ENCODE results near the gene AP1M1.
A peak's percentile ranks its signal among the peaks of the same experiment; 100 is the strongest.
"Not testable (repeated sequence)": the region's sequence is repeated elsewhere in the genome, so short reads cannot be mapped to it uniquely, and the experiment has no call there.

The AP1M1 gene

GRCh38 chr19:16166417-16166816 is 31.3 kb upstream of the AP1M1 start:
- no peak overlapping the region for H3K27ac Mint-ChIP-seq (ENCODE audit: low read depth)
- H3K36me3 Mint-ChIP-seq (ENCODE audit: insufficient read depth): no peaks in the 10 kb centered on the region
- DNase-seq (ENCODE audit: low spot score in 2 of 2): no peak
- no peaks in the 10 kb centered on the region for H3K27me3 Mint-ChIP-seq
- no peak for ATAC-seq (replicated peaks; ENCODE audit: extremely low read depth, poor library complexity, severe bottlenecking)
- peaks cover 13% of the 10 kb centered on the region for H3K4me1 Mint-ChIP-seq
- no peak overlapping the region for H3K4me3 Mint-ChIP-seq
- no peaks in the 10 kb centered on the region for H3K9me3 Mint-ChIP-seq

DNA sequence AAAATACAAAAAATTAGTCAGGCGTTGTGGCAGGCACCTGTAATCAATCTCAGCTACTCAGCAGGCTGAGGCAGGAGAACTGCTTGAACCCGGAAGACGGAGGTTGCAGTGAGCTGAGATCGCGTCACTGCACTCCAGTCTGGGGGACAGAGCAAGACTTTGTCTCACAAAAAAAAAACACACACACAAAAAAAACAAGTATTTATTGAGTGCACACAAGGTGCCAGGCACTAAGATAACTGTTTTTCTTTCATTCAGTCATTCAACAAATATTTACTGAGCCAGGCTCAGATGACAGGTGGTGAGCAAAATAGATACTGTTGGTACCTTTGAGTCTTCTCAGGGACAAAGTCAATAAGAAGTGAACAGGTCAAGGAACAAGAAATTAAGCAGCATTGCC is 30.7 kb upstream of the AP1M1 start:
- H3K9me3 Mint-ChIP-seq: no peaks in the 10 kb centered on the region
- peaks cover 13% of the 10 kb centered on the region for H3K4me1 Mint-ChIP-seq
- no peak overlapping the region for H3K27ac Mint-ChIP-seq (ENCODE audit: low read depth)
- H3K27me3 Mint-ChIP-seq: no peaks in the 10 kb centered on the region
- H3K4me3 Mint-ChIP-seq: no peak overlapping the region
- H3K36me3 Mint-ChIP-seq (ENCODE audit: insufficient read depth): no peaks in the 10 kb centered on the region
- ATAC-seq (replicated peaks; ENCODE audit: extremely low read depth, poor library complexity, severe bottlenecking) (no peak), DNase-seq (ENCODE audit: low spot score in 2 of 2) (no peak)

DNA sequence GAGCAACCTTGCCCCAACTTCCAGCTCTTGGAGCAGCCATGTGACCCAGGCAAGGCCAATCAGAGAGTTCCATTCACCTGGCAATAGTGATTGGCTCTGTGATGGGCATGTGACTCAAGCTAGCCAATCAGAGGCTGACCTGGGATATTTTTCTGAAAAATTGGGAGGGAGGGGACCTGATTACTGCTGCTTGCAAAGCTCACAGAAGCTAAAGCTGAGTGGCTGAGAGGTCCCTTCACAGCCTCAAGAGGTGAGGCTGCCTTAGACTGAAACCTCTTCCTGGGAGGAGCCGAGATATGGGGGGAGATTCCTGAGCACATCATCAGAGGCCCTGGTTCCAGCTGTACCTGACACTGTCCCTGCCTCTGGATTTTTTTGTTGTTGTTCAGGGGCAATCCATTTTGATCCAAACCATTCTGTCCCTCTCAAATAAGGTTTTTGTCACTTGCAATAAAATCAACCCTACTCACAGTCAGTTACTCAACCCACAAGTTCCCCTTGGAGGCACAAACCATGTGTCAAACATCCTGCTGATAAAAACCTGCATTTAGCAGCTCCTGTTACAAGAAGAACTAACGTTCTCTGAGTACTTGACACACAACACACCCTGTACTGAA is 29.1 kb upstream of the AP1M1 start:
- Mint-ChIP-seq H3K9me3 (no peaks in the 10 kb centered on the region), H3K27ac (ENCODE audit: low read depth) (no peak overlapping the region), H3K4me3 (no peak overlapping the region), H3K27me3 (no peaks in the 10 kb centered on the region), H3K4me1 (peaks cover 20% of the 10 kb centered on the region), H3K36me3 (ENCODE audit: insufficient read depth) (no peaks in the 10 kb centered on the region)
- ATAC-seq (replicated peaks; ENCODE audit: extremely low read depth, poor library complexity, severe bottlenecking): peak; percentile 62
- DNase-seq (ENCODE audit: low spot score in 2 of 2): no peak

DNA sequence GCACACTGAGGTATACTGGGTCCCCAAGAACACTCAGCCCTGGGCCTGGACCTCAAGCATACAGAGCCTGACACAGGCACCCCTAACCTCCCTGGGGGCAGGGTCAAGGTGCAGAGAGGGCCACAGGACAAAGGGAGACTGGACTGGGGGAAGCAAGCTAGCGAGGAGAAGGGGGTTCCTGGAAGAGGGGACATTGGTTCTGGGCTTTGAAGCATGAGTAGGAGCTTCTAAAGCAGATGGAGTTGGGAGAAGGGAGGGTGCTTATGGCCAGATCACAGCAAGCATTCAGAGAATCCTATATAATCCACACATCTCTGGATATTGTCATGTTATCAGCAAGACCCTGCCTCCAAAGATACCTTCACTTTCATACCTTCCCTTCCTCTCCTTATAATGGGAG is 27.6 kb upstream of the AP1M1 start:
- no peaks in the 10 kb centered on the region for H3K36me3 Mint-ChIP-seq (ENCODE audit: insufficient read depth)
- H3K9me3 Mint-ChIP-seq: no peaks in the 10 kb centered on the region
- DNase-seq (ENCODE audit: low spot score in 2 of 2) (no peak), ATAC-seq (replicated peaks; ENCODE audit: extremely low read depth, poor library complexity, severe bottlenecking) (no peak)
- H3K4me1 Mint-ChIP-seq: peaks cover 22% of the 10 kb centered on the region
- H3K4me3 Mint-ChIP-seq: no peak overlapping the region
- no peaks in the 10 kb centered on the region for H3K27me3 Mint-ChIP-seq
- no peak overlapping the region for H3K27ac Mint-ChIP-seq (ENCODE audit: low read depth)

DNA sequence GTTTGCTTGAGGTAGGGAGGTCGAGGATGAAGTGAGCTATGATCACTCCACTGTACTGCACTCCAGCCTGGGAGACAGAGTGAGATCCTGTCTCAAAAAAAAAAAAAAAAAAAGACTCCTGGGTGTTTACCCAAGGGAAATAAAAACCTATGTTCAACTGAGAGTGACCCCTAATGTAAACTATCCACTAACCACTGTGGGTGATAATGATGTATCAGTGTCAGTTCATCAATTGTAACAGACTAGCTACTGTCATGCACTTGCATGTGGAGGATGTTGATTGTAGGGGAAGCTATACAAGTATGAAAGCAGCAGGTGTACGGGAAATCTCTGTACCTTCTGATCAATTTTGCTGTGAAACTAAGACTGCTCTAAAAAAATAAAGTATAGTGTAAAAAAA is 21.8 kb upstream of the AP1M1 start:
- peaks cover 3% of the 10 kb centered on the region for H3K36me3 Mint-ChIP-seq (ENCODE audit: insufficient read depth)
- DNase-seq (ENCODE audit: low spot score in 2 of 2) (no peak), ATAC-seq (replicated peaks; ENCODE audit: extremely low read depth, poor library complexity, severe bottlenecking) (no peak)
- no peak overlapping the region for H3K4me3 Mint-ChIP-seq
- H3K27me3 Mint-ChIP-seq: peaks cover 9% of the 10 kb centered on the region
- no peaks in the 10 kb centered on the region for H3K9me3 Mint-ChIP-seq
- no peak overlapping the region for H3K27ac Mint-ChIP-seq (ENCODE audit: low read depth)
- peaks cover 9% of the 10 kb centered on the region for H3K4me1 Mint-ChIP-seq

DNA sequence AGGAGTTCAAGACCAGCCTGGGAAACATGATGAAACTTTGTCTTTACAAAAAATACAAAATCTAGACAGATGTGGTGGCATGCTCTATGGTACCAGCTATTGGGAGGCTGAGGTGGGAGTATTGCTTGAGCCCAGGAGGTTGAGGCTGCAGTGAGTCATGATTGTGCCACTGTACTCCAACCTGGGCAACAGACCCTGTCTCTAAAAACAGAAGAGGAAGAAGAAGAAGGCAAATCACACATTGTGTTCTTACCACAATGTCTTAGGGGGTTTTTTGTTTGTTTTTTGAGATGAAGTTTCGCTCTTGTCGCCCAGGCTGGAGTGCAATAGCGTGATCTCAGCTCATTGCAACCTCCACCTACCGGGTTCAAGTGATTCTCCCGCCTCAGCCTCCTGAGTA is 18.8 kb upstream of the AP1M1 start:
- not testable (repeated sequence) for ATAC-seq (replicated peaks; ENCODE audit: extremely low read depth, poor library complexity, severe bottlenecking); H3K27ac Mint-ChIP-seq (ENCODE audit: low read depth); H3K4me1 Mint-ChIP-seq; DNase-seq (ENCODE audit: low spot score in 2 of 2); H3K9me3 Mint-ChIP-seq; H3K27me3 Mint-ChIP-seq; H3K4me3 Mint-ChIP-seq; H3K36me3 Mint-ChIP-seq (ENCODE audit: insufficient read depth)

DNA sequence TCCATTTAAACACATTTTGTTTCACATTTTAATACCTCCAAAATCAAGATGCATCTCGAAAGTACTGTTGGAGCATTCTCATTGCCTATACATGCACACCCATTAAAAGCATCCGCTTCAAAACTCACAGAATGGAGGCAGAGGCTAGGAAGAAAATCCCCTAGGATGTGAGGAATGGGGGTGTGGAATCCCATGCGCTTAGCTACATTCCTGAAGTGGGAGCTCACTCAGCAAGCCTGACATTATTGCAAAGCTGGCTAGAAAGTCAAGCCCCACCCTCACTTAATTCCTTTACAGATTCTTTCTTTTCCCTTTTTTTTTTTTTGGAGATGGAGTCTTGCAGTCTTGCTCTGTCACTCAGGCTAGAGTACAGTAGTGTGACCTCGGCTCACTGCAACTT is 17.1 kb upstream of the AP1M1 start:
- H3K4me3 Mint-ChIP-seq: no peak overlapping the region
- H3K4me1 Mint-ChIP-seq: peaks cover 5% of the 10 kb centered on the region
- peaks cover 9% of the 10 kb centered on the region for H3K27me3 Mint-ChIP-seq
- ATAC-seq (replicated peaks; ENCODE audit: extremely low read depth, poor library complexity, severe bottlenecking) (no peak), DNase-seq (ENCODE audit: low spot score in 2 of 2) (no peak)
- H3K36me3 Mint-ChIP-seq (ENCODE audit: insufficient read depth): peaks cover 13% of the 10 kb centered on the region
- H3K27ac Mint-ChIP-seq (ENCODE audit: low read depth): no peak overlapping the region
- H3K9me3 Mint-ChIP-seq: no peaks in the 10 kb centered on the region

DNA sequence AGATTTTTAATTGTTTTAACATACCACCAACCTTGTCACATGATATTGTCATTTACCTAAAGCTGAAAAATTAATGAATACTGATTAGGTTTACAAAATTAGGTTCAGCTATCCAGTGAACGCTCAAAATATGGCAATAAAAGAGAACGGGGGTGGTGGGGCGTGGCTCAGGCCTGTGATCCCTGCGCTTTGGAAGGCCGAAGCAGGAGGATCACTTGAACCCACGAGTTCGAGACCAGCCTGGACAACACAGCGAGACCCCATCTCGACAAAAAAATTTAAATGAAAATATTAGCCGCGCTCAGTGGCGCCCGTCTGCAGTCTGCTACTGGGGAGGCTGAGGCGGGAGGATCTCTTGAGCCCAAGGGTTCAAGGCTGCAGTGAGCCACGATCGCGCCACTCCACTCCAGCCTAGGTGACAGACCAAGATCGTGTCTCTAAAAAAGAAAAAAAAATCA is 13.0 kb upstream of the AP1M1 start:
- ATAC-seq (replicated peaks; ENCODE audit: extremely low read depth, poor library complexity, severe bottlenecking): no peak
- Mint-ChIP-seq H3K36me3 (ENCODE audit: insufficient read depth) (peaks cover 29% of the 10 kb centered on the region), H3K4me1 (peaks cover 19% of the 10 kb centered on the region), H3K27me3 (peaks cover 7% of the 10 kb centered on the region), H3K9me3 (no peaks in the 10 kb centered on the region), H3K27ac (ENCODE audit: low read depth) (peak overlapping the region; percentile 100), H3K4me3 (peak overlapping the region; percentile 100)
- peak in 1 of 2 donors; percentile 9 for DNase-seq (ENCODE audit: low spot score in 2 of 2)

- DNase-seq (ENCODE audit: low spot score in 2 of 2) (peak; percentile 98 to 99), ATAC-seq (replicated peaks; ENCODE audit: extremely low read depth, poor library complexity, severe bottlenecking) (peak; percentile 91)
- H3K27ac Mint-ChIP-seq (ENCODE audit: low read depth): peak within 1 kb of the TSS; percentile 100
- H3K27me3 Mint-ChIP-seq: peaks cover 1% of the 10 kb centered on the region
- peaks cover 32% of the 10 kb centered on the region for H3K36me3 Mint-ChIP-seq (ENCODE audit: insufficient read depth)
- H3K9me3 Mint-ChIP-seq: no peaks in the 10 kb centered on the region
- H3K4me3 Mint-ChIP-seq: peak within 1 kb of the TSS; percentile 100
- H3K4me1 Mint-ChIP-seq: peaks cover 24% of the 10 kb centered on the region
These were observed 12.5 kb upstream of the AP1M1 start, which contains the start of gene FAM32A for GRCh38 chr19:16185123-16185767. Gene FAM32A (plus strand): TSS chr19:16185410. CDS start chr19:16185443, 33 bp downstream.

DNA sequence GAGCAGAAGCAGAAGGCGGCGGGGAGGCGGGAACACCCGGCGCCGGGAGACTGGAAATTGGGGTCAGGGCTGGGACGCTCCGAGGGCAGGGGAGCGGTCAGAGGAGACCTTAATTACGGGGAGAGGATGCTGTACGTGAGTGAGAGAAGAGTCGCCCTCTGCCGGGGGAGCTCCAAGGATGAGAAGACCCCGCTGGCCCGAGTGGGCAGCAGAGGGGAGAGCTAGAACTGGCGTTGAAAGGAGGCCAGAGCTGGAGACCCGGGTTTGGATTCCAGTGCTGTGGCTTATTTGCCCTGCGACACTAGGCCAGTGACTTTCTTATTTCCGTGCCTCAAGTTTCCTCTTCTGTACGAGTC is 12.0 kb upstream of the AP1M1 start:
- Mint-ChIP-seq H3K36me3 (ENCODE audit: insufficient read depth) (peaks cover 31% of the 10 kb centered on the region), H3K9me3 (no peaks in the 10 kb centered on the region), H3K27me3 (no peaks in the 10 kb centered on the region), H3K4me1 (peaks cover 28% of the 10 kb centered on the region), H3K27ac (ENCODE audit: low read depth) (peak overlapping the region; percentile 100), H3K4me3 (peak overlapping the region; percentile 100)
- DNase-seq (ENCODE audit: low spot score in 2 of 2): peak in 1 of 2 donors; percentile 14
- ATAC-seq (replicated peaks; ENCODE audit: extremely low read depth, poor library complexity, severe bottlenecking): peak; percentile 20

- ATAC-seq (replicated peaks; ENCODE audit: extremely low read depth, poor library complexity, severe bottlenecking) (no peak), DNase-seq (ENCODE audit: low spot score in 2 of 2) (no peak)
- peaks cover 28% of the 10 kb centered on the region for H3K4me1 Mint-ChIP-seq
- H3K27me3 Mint-ChIP-seq: no peaks in the 10 kb centered on the region
- no peaks in the 10 kb centered on the region for H3K9me3 Mint-ChIP-seq
- H3K36me3 Mint-ChIP-seq (ENCODE audit: insufficient read depth): peaks cover 42% of the 10 kb centered on the region
- H3K27ac Mint-ChIP-seq (ENCODE audit: low read depth): no peak overlapping the region
- no peak overlapping the region for H3K4me3 Mint-ChIP-seq
These were observed 9.2 kb upstream of the AP1M1 start for GRCh38 chr19:16188521-16188920.

DNA sequence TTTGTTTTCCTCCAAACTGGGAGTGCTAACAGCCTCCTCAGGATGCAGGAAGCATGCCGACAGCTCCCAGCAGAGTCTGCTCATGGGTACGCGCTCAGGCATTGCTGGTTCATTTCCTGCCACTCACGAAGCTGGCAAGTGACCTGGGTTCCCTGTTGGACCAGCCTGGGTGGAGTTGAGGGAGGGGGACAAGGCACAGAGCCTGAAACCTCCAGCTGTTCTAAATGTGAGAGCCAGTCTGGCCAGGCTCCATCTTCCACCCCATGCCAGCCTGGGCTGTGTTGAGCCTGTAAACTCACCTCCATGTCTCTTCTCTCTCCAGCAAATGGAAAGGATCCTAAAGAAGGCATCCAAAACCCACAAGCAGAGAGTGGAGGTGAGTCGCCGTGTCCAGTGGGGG is 7.5 kb upstream of the AP1M1 start:
- H3K9me3 Mint-ChIP-seq: no peaks in the 10 kb centered on the region
- H3K4me1 Mint-ChIP-seq: peaks cover 27% of the 10 kb centered on the region
- no peak for DNase-seq (ENCODE audit: low spot score in 2 of 2)
- H3K36me3 Mint-ChIP-seq (ENCODE audit: insufficient read depth): peaks cover 39% of the 10 kb centered on the region
- no peak for ATAC-seq (replicated peaks; ENCODE audit: extremely low read depth, poor library complexity, severe bottlenecking)
- no peaks in the 10 kb centered on the region for H3K27me3 Mint-ChIP-seq
- no peak overlapping the region for H3K27ac Mint-ChIP-seq (ENCODE audit: low read depth)
- no peak overlapping the region for H3K4me3 Mint-ChIP-seq

- H3K4me1 Mint-ChIP-seq: peaks cover 21% of the 10 kb centered on the region
- peaks cover 34% of the 10 kb centered on the region for H3K36me3 Mint-ChIP-seq (ENCODE audit: insufficient read depth)
- ATAC-seq (replicated peaks; ENCODE audit: extremely low read depth, poor library complexity, severe bottlenecking) (no peak), DNase-seq (ENCODE audit: low spot score in 2 of 2) (no peak)
- H3K27ac Mint-ChIP-seq (ENCODE audit: low read depth): no peak overlapping the region
- H3K9me3 Mint-ChIP-seq: no peaks in the 10 kb centered on the region
- no peak overlapping the region for H3K4me3 Mint-ChIP-seq
- no peaks in the 10 kb centered on the region for H3K27me3 Mint-ChIP-seq
These were observed 7.0 kb upstream of the AP1M1 start for GRCh38 chr19:16190736-16191135.
